GM18870 (cell line): ENCODE data around the gene SNX5.

Experiments used
- ATAC-seq: cut with Tn5 transposase; IDR thresholded peaks from one replicate; pipeline ENCODE4 v1.9.1; 2021; ENCODE audit warnings: moderate library complexity; ENCODE audit not compliant: unreplicated experiment

SNX5 gene

GRCh38 chr20:17941087-17941825, 27.3 kb downstream of the SNX5 start:
- no peak for ATAC-seq

- no peak for ATAC-seq
These were observed 28.2 kb downstream of the SNX5 start for GRCh38 chr20:17940224-17940971.

GRCh38 chr20:17939622-17940223, 28.9 kb downstream of the SNX5 start:
- ATAC-seq: no peak

GRCh38 chr20:17938871-17939619, 29.5 kb downstream of the SNX5 start:
- ATAC-seq: no peak

- no peak for ATAC-seq
These were observed 31.5 kb downstream of the SNX5 start for GRCh38 chr20:17936761-17937732.

- ATAC-seq: no peak
These were observed 32.3 kb downstream of the SNX5 start for GRCh38 chr20:17936286-17936760.

GRCh38 chr20:17935761-17936160, 32.8 kb downstream of the SNX5 start:
- no peak for ATAC-seq

GRCh38 chr20:17935186-17935585, 33.4 kb downstream of the SNX5 start:
- no peak for ATAC-seq

GRCh38 chr20:17934141-17934862, 34.3 kb downstream of the SNX5 start:
- ATAC-seq: no peak

GRCh38 chr20:17933711-17934110, 34.9 kb downstream of the SNX5 start:
- ATAC-seq: no peak

GRCh38 chr20:17933121-17933520, 35.5 kb downstream of the SNX5 start:
- no peak for ATAC-seq

GRCh38 chr20:17932396-17932795, 36.2 kb downstream of the SNX5 start:
- no peak for ATAC-seq

GRCh38 chr20:17931513-17931912, 37.1 kb downstream of the SNX5 start:
- no peak for ATAC-seq

- ATAC-seq: no peak
These were observed 39.8 kb downstream of the SNX5 start for GRCh38 chr20:17928633-17929311.

- no peak for ATAC-seq
These were observed 40.4 kb downstream of the SNX5 start for GRCh38 chr20:17928211-17928611.

- ATAC-seq: no peak
These were observed 42.7 kb downstream of the SNX5 start for GRCh38 chr20:17925940-17926300.

- no peak for ATAC-seq
These were observed 43.3 kb downstream of the SNX5 start for GRCh38 chr20:17925141-17925939.

GRCh38 chr20:17921774-17922173, 46.8 kb downstream of the SNX5 start:
- no peak for ATAC-seq
